HG02885 (cell line): ENCODE results near the gene CTXND2.
"Not testable (repeated sequence)": the region's sequence is repeated elsewhere in the genome, so short reads cannot be mapped to it uniquely, and the experiment has no call there.

ENCODE experiments used
- ATAC-seq: cut with Tn5 transposase; IDR thresholded peaks from one replicate; pipeline ENCODE4 v1.9.1; 2021; ENCODE audit warnings: mild to moderate bottlenecking; ENCODE audit not compliant: unreplicated experiment, poor library complexity

The CTXND2 gene

DNA sequence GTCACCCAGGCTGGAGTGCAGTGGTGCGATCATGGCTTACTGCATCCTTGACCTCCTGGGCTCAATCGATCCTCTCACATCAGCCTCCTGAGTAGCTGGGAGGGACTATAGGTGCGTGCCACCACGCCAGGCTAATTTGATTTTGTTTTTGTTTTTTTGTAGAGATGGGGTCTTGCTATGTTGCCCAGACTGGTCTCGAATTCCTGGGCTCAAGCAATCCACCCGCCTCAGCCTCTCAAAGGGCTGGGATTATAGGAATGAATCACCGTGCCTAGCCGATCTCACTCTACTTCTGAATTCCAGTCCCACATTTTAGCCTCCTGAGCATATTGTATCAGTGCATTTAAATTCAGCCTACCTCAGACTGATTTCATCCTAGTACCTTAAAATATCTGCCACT is 1.8 kb downstream of the CTXND2 start:
- no peak for ATAC-seq

GRCh38 chr1:150890033-150890416 is 3.1 kb downstream of the CTXND2 start:
- ATAC-seq: no peak

GRCh38 chr1:150893336-150893913 is 6.5 kb downstream of the CTXND2 start:
- no peak for ATAC-seq

DNA sequence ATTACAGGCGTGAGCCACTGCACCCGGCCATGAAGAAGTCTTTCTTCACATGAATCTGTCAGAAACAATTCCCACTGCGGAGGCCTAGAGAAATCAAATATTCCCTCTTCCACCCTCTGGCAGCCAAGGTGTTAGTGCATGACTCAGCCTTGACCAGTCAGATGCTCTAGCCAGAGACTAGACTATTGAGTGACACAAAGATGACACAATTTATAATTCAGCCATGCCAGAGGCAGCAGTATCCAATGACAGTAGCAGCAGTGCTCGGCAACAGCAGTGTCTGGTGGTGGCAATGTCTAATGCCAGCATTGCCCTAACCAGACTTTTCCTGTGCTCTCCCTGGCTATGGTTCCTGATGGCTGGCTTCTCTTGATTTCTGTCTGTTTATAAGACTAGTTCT is 8.7 kb downstream of the CTXND2 start:
- no peak for ATAC-seq

DNA sequence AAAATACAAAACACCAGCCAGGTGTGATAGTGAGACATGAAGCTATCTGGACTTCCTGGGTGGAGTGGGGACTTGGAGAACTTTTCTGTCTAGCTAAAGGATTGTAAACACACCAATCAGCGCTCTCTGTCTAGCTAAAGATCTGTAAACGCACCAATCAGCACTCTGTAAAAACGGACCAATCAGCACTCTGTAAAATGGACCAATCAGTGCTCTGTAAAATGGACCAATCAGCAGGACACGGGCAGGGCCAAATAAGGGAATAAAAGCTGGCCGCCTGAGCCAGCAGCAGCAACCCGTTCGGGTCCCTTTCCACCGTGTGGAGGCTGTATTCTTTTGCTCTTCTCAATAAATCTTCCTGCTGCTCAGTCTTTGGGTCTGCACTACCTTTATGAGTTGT is 12.9 kb downstream of the CTXND2 start:
- ATAC-seq: not testable (repeated sequence)

GRCh38 chr1:150902346-150902745 is 15.4 kb downstream of the CTXND2 start:
- no peak for ATAC-seq

DNA sequence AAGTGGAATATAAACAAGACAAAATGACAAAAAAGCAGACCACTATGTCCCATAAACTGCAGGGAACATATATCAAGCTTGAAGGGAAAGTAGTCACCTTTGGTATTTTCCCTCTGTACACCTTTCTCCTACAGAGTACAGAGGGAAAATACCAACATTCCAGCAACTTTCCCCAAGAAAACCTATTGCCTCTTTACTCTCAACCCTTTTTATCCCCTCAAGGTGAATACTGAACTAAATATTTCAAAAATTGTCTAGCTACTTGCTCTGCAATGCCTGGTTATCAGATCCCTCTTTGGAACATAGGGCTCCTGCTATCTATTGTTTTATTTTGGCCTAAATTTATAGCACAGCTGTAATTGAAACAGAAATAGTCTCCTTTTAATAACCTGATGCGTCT is 15.8 kb downstream of the CTXND2 start:
- ATAC-seq: no peak

- no peak for ATAC-seq
These were observed 18.4 kb downstream of the CTXND2 start for GRCh38 chr1:150905301-150905700.

DNA sequence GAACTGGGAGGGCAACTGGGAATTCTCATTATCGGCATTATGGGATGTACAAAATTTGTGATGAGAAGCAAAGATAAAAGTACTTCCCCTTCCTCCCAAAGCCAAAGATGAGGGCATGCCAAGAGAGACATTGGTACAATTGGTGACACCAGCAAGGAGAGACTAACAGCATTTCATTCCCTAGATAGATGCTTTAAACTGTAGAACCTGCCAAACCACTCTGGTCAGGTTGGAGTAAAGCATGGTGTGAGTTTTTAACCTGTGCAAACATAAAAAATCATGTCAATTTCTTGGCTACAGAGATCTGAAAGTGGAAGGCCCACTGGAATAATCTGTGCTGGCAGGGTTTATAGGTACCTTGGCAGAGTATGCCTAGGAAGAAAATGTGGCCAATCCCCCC is 19.4 kb downstream of the CTXND2 start:
- ATAC-seq: no peak

DNA sequence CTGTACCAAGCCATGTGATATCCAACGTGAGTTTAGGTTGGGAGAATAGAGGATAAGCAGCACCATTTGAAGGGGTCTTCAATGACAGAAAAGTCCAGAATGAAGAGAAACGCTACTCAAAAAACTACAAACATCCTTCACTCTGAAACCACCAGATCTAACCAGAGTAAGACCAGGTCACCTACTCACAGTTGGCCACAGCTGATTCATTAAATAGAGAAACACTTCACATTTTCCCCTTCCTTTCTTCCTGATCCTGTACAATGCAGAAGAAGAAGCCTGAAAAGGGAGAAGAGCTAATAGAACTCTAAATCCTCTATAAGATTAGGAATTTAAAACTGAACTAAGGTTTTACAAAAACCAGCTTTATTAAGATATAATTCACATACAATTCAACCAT is 19.9 kb downstream of the CTXND2 start:
- ATAC-seq: no peak

GRCh38 chr1:150909585-150910180 is 22.7 kb downstream of the CTXND2 start:
- no peak for ATAC-seq

GRCh38 chr1:150912623-150913022 is 25.7 kb downstream of the CTXND2 start:
- no peak for ATAC-seq

DNA sequence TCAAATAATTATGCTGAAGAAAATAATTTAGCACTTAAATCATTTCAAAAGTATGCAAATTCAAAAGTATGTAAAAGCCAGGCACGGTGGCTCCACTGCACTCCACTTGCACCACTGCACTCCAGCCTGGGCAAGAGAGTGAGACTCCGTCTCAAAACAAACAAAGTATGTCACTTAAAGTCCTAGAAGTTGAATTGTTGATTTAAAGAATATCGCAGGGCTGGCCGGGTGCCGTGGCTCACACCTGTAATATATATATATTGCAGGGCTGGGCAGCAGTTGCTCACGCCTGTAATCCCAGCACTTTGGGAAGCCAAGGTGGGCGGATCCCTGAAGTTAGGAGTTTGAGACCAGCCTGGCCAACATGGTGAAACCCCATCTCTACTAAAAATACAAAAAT is 30.5 kb downstream of the CTXND2 start:
- no peak for ATAC-seq

GRCh38 chr1:150922519-150922975 is 35.6 kb downstream of the CTXND2 start:
- peak; percentile 61 for ATAC-seq

- ATAC-seq: no peak
These were observed 38.1 kb downstream of the CTXND2 start for GRCh38 chr1:150925080-150925479.

GRCh38 chr1:150926097-150926741 is 39.3 kb downstream of the CTXND2 start, which contains the start of gene SETDB1:
Gene SETDB1 (plus strand): TSS chr1:150926363. CDS start chr1:150927715, 1,352 bp downstream.
- ATAC-seq: peak; percentile 86

GRCh38 chr1:150927624-150928023 is 40.7 kb downstream of the CTXND2 start:
- no peak for ATAC-seq

DNA sequence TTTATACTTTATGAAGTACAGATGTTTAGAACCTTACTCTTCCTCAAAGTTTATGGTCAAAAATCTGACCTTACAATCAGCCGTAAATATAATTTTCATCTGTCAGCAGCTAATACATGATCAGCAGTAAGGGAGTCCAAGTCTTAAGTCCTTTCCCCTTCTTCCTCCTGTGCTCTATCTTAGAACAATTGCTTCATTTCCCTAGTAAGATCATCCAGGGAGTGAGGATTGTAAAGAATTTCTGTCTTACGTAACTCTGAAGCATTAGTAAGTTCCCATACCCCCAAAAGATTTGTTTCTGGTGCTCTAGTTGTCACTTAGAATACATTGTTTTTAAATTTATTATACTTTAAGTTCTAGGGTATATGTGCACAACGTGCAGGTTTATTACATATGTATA is 41.4 kb downstream of the CTXND2 start:
- ATAC-seq: no peak

- ATAC-seq: not testable (repeated sequence)
These were observed 41.8 kb downstream of the CTXND2 start for GRCh38 chr1:150928775-150929174.

- ATAC-seq: no peak
These were observed 44.8 kb downstream of the CTXND2 start for GRCh38 chr1:150931773-150932172.

DNA sequence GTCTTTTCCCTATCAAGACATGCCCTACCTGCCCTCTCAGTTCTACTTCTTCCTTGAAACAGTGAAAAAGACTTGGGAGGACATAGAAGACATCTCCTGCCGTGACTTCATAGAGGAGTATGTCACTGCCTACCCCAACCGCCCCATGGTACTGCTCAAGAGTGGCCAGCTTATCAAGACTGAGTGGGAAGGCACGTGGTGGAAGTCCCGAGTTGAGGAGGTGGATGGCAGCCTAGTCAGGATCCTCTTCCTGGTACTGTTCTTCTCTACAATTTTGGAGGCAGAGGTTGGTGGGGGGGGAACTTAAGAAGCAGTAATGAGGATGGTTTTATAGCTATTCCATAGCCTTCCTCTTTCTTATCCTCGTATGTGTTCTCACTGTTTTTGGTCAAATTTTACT is 57.9 kb downstream of the CTXND2 start:
- ATAC-seq: no peak

DNA sequence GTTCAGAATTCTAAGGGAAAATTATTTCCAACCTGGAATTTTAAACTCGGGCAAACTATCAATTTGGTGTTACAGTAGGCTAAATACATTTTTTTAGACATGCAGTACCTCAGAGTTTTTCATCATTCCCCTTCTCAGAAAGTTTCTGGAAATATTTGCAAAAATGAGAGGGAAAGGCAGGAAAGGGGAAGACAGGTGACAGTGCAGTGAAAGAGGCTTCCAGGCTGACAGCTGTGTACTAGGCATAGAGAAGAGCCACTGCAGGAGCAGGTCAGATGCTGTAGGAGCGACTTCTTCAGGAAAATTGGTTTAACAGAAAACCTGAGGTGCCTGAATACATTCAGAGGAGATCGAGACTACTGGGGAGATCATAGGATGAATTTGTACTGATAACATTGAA is 67.8 kb downstream of the CTXND2 start:
- ATAC-seq: no peak
